EL (cell line): ENCODE data around the gene NOTCH3.
A peak's percentile ranks its signal among the peaks of the same experiment; 100 is the strongest.

Experiments used
- DNase-seq: peaks from one replicate; pipeline ENCODE4 v3.0.0-alpha.2; 2016

Gene NOTCH3

GRCh38 chr19:15159251-15159650 lies 41.5 kb downstream of the NOTCH3 start:
- no peak for DNase-seq

- no peak for DNase-seq
Measured at GRCh38 chr19:15156391-15156790, 44.4 kb downstream of the NOTCH3 start.

- DNase-seq = no peak
Measured at GRCh38 chr19:15155296-15155695, 45.5 kb downstream of the NOTCH3 start.

- DNase-seq = peak; percentile 62
Measured at GRCh38 chr19:15154002-15154612, 46.7 kb downstream of the NOTCH3 start.

- DNase-seq = no peak
Measured at GRCh38 chr19:15149737-15150136, 51.1 kb downstream of the NOTCH3 start.

- DNase-seq = no peak
Measured at GRCh38 chr19:15147090-15147489, 53.7 kb downstream of the NOTCH3 start.

GRCh38 chr19:15144046-15144646 lies 56.6 kb downstream of the NOTCH3 start:
- no peak for DNase-seq

GRCh38 chr19:15142313-15142712 lies 58.5 kb downstream of the NOTCH3 start:
- no peak for DNase-seq

GRCh38 chr19:15141143-15141542 lies 59.7 kb downstream of the NOTCH3 start:
- DNase-seq = no peak

- DNase-seq = peak; percentile 29
Measured at GRCh38 chr19:15138427-15138826, 62.4 kb downstream of the NOTCH3 start.

GRCh38 chr19:15137777-15138176 lies 63.0 kb downstream of the NOTCH3 start:
- peak; percentile 37 for DNase-seq

GRCh38 chr19:15136234-15136954 lies 64.4 kb downstream of the NOTCH3 start:
- no peak for DNase-seq

GRCh38 chr19:15129856-15130585 lies 70.8 kb downstream of the NOTCH3 start:
- no peak for DNase-seq

GRCh38 chr19:15128162-15128770 lies 72.5 kb downstream of the NOTCH3 start:
- DNase-seq = no peak

- no peak for DNase-seq
Measured at GRCh38 chr19:15126131-15126910, 74.5 kb downstream of the NOTCH3 start.

- DNase-seq = peak; percentile 99
Measured at GRCh38 chr19:15125232-15126067, 75.3 kb downstream of the NOTCH3 start.

- no peak for DNase-seq
Measured at GRCh38 chr19:15124572-15125231, 76.1 kb downstream of the NOTCH3 start.

GRCh38 chr19:15123900-15124299 lies 76.9 kb downstream of the NOTCH3 start:
- DNase-seq = no peak

- DNase-seq = no peak
Measured at GRCh38 chr19:15123031-15123890, 77.5 kb downstream of the NOTCH3 start.
